ENCODE results near the gene INPP5F.

INPP5F gene, protein sequence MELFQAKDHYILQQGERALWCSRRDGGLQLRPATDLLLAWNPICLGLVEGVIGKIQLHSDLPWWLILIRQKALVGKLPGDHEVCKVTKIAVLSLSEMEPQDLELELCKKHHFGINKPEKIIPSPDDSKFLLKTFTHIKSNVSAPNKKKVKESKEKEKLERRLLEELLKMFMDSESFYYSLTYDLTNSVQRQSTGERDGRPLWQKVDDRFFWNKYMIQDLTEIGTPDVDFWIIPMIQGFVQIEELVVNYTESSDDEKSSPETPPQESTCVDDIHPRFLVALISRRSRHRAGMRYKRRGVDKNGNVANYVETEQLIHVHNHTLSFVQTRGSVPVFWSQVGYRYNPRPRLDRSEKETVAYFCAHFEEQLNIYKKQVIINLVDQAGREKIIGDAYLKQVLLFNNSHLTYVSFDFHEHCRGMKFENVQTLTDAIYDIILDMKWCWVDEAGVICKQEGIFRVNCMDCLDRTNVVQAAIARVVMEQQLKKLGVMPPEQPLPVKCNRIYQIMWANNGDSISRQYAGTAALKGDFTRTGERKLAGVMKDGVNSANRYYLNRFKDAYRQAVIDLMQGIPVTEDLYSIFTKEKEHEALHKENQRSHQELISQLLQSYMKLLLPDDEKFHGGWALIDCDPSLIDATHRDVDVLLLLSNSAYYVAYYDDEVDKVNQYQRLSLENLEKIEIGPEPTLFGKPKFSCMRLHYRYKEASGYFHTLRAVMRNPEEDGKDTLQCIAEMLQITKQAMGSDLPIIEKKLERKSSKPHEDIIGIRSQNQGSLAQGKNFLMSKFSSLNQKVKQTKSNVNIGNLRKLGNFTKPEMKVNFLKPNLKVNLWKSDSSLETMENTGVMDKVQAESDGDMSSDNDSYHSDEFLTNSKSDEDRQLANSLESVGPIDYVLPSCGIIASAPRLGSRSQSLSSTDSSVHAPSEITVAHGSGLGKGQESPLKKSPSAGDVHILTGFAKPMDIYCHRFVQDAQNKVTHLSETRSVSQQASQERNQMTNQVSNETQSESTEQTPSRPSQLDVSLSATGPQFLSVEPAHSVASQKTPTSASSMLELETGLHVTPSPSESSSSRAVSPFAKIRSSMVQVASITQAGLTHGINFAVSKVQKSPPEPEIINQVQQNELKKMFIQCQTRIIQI
- long read RNA-seq, full-length matches to known transcripts = 15 of 25 reads
- long read RNA-seq, partial matches to known transcripts = 6 of 25 reads
- long read RNA-seq, other reads (novel, unspliced or antisense) = 4 of 25 reads

DNA sequence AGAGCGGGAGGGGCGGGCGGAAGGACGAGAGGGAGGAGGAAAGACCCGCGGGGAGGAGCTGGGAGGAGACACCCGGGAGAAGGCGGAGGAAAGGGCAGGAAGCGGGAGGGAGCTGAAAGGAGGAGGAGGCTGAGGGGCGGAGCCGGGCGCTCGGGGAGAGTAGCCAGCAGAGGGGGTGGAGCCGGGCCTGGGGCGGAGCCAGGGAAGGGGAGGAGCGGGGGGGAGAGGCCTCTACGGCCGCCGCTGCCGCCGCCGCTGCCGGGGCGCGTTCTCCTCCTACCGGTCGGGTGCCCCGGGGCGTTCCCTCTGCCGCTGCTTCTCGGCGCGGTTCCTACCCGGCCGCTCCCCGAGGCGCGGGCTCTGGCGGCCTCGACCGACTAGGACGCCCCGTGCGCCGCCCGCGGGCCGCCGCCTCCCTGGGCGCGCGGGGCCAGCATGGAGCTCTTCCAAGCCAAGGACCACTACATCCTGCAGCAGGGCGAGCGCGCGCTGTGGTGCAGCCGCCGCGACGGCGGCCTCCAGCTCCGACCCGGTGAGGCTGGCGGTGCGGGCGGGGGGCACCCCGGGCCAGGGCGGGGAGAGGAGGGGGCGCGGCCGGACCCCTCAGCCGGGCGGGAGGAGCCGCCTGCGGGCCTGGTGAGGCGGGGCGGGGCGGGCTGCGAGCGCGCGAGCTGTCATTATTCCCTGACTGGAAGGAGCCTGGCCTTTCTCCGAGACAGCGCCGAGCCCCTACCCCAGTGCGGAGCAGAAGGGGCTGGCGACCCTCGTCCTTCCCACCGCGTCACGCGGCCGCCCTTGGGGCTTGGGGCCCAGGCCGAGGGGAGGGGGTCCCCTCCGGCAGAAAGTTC lies at the start of gene INPP5F:
Gene INPP5F, plus strand, starts transcription at position 223 of the 848 bp plus-strand sequence. Its CDS starts 213 bp downstream, at position 436.
- peak within 1 kb of the TSS; percentile 76 for H3K4me3 ChIP-seq (replicated peaks; ENCODE audit: insufficient read depth, low read length)
- peak; percentile 94 to 100 for DNase-seq (ENCODE audit: low read depth in 1 of 2, low spot score in 1 of 2)
- H3K27ac ChIP-seq (replicated peaks) = peak within 1 kb of the TSS; percentile 94

DNA sequence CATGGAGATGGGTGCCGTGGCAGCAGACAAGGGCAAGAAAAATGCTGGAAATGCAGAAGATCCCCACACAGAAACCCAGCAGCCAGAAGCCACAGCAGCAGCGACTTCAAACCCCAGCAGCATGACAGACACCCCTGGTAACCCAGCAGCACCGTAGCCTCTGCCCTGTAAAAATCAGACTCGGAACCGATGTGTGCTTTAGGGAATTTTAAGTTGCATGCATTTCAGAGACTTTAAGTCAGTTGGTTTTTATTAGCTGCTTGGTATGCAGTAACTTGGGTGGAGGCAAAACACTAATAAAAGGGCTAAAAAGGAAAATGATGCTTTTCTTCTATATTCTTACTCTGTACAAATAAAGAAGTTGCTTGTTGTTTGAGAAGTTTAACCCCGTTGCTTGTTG lies 48.7 kb upstream of the INPP5F start:
- TF ChIP-seq, protein P1, sequence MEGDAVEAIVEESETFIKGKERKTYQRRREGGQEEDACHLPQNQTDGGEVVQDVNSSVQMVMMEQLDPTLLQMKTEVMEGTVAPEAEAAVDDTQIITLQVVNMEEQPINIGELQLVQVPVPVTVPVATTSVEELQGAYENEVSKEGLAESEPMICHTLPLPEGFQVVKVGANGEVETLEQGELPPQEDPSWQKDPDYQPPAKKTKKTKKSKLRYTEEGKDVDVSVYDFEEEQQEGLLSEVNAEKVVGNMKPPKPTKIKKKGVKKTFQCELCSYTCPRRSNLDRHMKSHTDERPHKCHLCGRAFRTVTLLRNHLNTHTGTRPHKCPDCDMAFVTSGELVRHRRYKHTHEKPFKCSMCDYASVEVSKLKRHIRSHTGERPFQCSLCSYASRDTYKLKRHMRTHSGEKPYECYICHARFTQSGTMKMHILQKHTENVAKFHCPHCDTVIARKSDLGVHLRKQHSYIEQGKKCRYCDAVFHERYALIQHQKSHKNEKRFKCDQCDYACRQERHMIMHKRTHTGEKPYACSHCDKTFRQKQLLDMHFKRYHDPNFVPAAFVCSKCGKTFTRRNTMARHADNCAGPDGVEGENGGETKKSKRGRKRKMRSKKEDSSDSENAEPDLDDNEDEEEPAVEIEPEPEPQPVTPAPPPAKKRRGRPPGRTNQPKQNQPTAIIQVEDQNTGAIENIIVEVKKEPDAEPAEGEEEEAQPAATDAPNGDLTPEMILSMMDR (IDR thresholded peaks at IDR 0.05; ENCODE audit: insufficient read depth, low read length) = no peak
- TF ChIP-seq SPI1 (IDR thresholded peaks at IDR 0.05; ENCODE audit: borderline replicate concordance, low read depth) = no peak
- TF ChIP-seq, protein P2, sequence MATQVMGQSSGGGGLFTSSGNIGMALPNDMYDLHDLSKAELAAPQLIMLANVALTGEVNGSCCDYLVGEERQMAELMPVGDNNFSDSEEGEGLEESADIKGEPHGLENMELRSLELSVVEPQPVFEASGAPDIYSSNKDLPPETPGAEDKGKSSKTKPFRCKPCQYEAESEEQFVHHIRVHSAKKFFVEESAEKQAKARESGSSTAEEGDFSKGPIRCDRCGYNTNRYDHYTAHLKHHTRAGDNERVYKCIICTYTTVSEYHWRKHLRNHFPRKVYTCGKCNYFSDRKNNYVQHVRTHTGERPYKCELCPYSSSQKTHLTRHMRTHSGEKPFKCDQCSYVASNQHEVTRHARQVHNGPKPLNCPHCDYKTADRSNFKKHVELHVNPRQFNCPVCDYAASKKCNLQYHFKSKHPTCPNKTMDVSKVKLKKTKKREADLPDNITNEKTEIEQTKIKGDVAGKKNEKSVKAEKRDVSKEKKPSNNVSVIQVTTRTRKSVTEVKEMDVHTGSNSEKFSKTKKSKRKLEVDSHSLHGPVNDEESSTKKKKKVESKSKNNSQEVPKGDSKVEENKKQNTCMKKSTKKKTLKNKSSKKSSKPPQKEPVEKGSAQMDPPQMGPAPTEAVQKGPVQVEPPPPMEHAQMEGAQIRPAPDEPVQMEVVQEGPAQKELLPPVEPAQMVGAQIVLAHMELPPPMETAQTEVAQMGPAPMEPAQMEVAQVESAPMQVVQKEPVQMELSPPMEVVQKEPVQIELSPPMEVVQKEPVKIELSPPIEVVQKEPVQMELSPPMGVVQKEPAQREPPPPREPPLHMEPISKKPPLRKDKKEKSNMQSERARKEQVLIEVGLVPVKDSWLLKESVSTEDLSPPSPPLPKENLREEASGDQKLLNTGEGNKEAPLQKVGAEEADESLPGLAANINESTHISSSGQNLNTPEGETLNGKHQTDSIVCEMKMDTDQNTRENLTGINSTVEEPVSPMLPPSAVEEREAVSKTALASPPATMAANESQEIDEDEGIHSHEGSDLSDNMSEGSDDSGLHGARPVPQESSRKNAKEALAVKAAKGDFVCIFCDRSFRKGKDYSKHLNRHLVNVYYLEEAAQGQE (IDR thresholded peaks at IDR 0.05; ENCODE audit: insufficient replicate concordance, low read depth) = no peak
- no peak for TF ChIP-seq GABPA (IDR thresholded peaks at IDR 0.05; ENCODE audit: low read depth)
- TF ChIP-seq POLR2AphosphoS5 (IDR thresholded peaks at IDR 0.05; ENCODE audit: low read depth) = no peak
- DNase-seq (ENCODE audit: low read depth in 1 of 2, low spot score in 1 of 2) = no peak
- no peak overlapping the region for H3K27ac ChIP-seq (replicated peaks)
- H3K27me3 ChIP-seq (ENCODE audit: insufficient read depth, poor library complexity, severe bottlenecking) = no peaks in the 10 kb centered on the region
- no peak overlapping the region for H3K4me3 ChIP-seq (replicated peaks; ENCODE audit: insufficient read depth, low read length)

More for the DNA sequence above, at the start of gene INPP5F:
- no peaks in the 10 kb centered on the region for H3K27me3 ChIP-seq (ENCODE audit: insufficient read depth, poor library complexity, severe bottlenecking)
- TF ChIP-seq, protein P1 (IDR thresholded peaks at IDR 0.05; ENCODE audit: insufficient read depth, low read length) = no peak
- TF ChIP-seq GABPA (IDR thresholded peaks at IDR 0.05; ENCODE audit: low read depth) (peak; percentile 64; the same call in 1 of the 2 replicates), SPI1 (IDR thresholded peaks at IDR 0.05; ENCODE audit: borderline replicate concordance, low read depth) (no peak), POLR2AphosphoS5 (IDR thresholded peaks at IDR 0.05; ENCODE audit: low read depth) (no peak)

DNA sequence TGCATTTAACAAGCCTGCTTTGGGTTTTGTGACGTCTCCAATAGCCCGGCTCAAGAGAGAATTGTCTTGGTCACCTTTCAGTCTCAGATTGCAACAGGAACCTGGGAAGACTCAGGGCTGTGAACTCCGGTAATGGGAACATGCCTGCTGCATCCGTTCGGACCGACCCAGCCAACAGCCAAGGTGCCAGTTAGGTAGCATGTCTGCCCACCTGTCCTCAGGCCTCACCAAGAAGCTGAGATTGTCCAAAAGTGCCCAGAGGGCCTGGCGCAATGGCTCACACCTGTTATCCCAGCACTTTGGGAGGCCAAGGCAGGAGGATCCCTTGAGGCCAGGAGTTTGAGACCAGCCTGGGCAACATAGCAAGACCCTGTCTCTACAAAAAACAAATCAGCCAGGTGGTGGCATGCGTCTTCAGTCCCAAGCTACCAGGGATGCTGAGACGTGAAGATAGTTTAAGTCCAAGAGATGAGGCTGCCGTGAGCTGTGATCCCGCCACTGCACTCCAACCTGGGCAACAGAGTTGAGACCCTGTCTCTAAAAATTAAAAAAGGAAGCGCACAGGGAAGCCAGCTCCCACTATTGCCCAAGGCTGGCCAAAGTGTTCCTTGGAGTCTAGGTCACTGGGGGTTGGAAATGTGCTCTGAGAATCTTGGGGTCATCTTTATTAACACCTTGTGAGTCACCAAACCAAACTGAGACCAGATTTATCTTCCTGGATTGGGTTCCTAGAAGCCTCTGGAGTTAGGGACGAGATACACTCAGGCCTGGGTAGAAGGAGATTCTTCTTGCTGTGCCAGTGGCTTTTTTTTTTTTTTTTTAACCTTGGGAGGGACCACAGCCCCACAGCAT lies 47.7 kb upstream of the INPP5F start:
- Histone ChIP-seq H3K27ac (replicated peaks) (no peak overlapping the region), H3K4me3 (replicated peaks; ENCODE audit: insufficient read depth, low read length) (no peak overlapping the region), H3K27me3 (ENCODE audit: insufficient read depth, poor library complexity, severe bottlenecking) (no peaks in the 10 kb centered on the region)
- no peak for DNase-seq (ENCODE audit: low read depth in 1 of 2, low spot score in 1 of 2)
- TF ChIP-seq SPI1 (IDR thresholded peaks at IDR 0.05; ENCODE audit: borderline replicate concordance, low read depth) (no peak), GABPA (IDR thresholded peaks at IDR 0.05; ENCODE audit: low read depth) (no peak), POLR2AphosphoS5 (IDR thresholded peaks at IDR 0.05; ENCODE audit: low read depth) (no peak)
- TF ChIP-seq, protein P1 (IDR thresholded peaks at IDR 0.05; ENCODE audit: insufficient read depth, low read length) = no peak
- TF ChIP-seq, protein P2 (IDR thresholded peaks at IDR 0.05; ENCODE audit: insufficient replicate concordance, low read depth) = no peak

Measured in HL-60 (cell line).